Measurements from ENCODE around the gene ABCF1. TPM values are rescaled to one million over a fixed set of nuclear protein-coding genes. Genes with fewer than 3 reads are reported as not detected.

ABCF1 gene
- total RNA-seq, 1 experiment from 2014 or later, result 101 TPM

- TF ChIP-seq, protein P1, sequence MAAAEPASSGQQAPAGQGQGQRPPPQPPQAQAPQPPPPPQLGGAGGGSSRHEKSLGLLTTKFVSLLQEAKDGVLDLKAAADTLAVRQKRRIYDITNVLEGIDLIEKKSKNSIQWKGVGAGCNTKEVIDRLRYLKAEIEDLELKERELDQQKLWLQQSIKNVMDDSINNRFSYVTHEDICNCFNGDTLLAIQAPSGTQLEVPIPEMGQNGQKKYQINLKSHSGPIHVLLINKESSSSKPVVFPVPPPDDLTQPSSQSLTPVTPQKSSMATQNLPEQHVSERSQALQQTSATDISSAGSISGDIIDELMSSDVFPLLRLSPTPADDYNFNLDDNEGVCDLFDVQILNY (CRISPR knock-in tag; IDR thresholded peaks at IDR 0.05), result no peak
Observed at GRCh38 chr6:30614044-30614842, 43.0 kb downstream of the ABCF1 start (continued).

- peak overlapping the region; percentile 100 for H3K27ac Mint-ChIP-seq
- ATAC-seq, result peak; percentile 63
- H3K4me1 Mint-ChIP-seq, result peaks cover 42% of the 10 kb centered on the region
- POLR2A ChIA-PET, result interaction anchor here (0.6 to 3.2 kb wide), 19 partner anchors 9 to 785 kb away, joined by 3 to 33 read pairs (median 5); partner anchors contain the start of genes ATAT1, DHX16, FLOT1 and MDC1
- H3K4me3 Mint-ChIP-seq, result peak overlapping the region; percentile 96
- no peaks in the 10 kb centered on the region for H3K9me3 Mint-ChIP-seq
- DNase-seq (ENCODE audit: low spot score), result peak; percentile 76
- no peaks in the 10 kb centered on the region; the same call in 1 of the 2 replicates for H3K27me3 Mint-ChIP-seq (ENCODE audit: low read depth)
- CTCF ChIA-PET, result interaction anchor here (0.6 to 4.1 kb wide), 9 partner anchors 11 to 531 kb away, joined by 3 to 15 read pairs (median 4); no protein-coding TSS in a partner anchor
- H3K36me3 Mint-ChIP-seq, result peaks cover 55% of the 10 kb centered on the region
- TF ChIP-seq RELA (CRISPR knock-in tag; IDR thresholded peaks at IDR 0.05; ENCODE audit: borderline replicate concordance) (no peak), FOXK1 (CRISPR knock-in tag; IDR thresholded peaks at IDR 0.05) (no peak), FOXP4 (CRISPR knock-in tag; IDR thresholded peaks at IDR 0.05) (no peak), ZNF396 (CRISPR knock-in tag; IDR thresholded peaks at IDR 0.05; ENCODE audit: borderline replicate concordance) (no peak), ZSCAN18 (CRISPR knock-in tag; IDR thresholded peaks at IDR 0.05) (no peak), CREM (CRISPR knock-in tag; IDR thresholded peaks at IDR 0.05) (0 out of 2 replicates have a peak, but pooled peaks have one; percentile 12), ZNF423 (CRISPR knock-in tag; IDR thresholded peaks at IDR 0.05) (no peak), SP1 (CRISPR knock-in tag; conservative IDR thresholded peaks at IDR 0.05) (no peak), GRHL2 (CRISPR knock-in tag; IDR thresholded peaks at IDR 0.05; ENCODE audit: insufficient replicate concordance, severe bottlenecking) (no peak), JUN (CRISPR knock-in tag; IDR thresholded peaks at IDR 0.05) (no peak), GTF2I (CRISPR knock-in tag; conservative IDR thresholded peaks at IDR 0.05) (no peak), ZNF671 (CRISPR knock-in tag; IDR thresholded peaks at IDR 0.05) (no peak), PRDM15 (CRISPR knock-in tag; IDR thresholded peaks at IDR 0.05) (no peak), NR2C2 (CRISPR knock-in tag; IDR thresholded peaks at IDR 0.05) (no peak), NR1H2 (CRISPR knock-in tag; IDR thresholded peaks at IDR 0.05) (no peak), ZNF232 (CRISPR knock-in tag; IDR thresholded peaks at IDR 0.05) (no peak), CTCF (IDR thresholded peaks at IDR 0.05) (no peak), ZNF121 (CRISPR knock-in tag; IDR thresholded peaks at IDR 0.05) (no peak), RORB (CRISPR knock-in tag; IDR thresholded peaks at IDR 0.05) (no peak), GABPB1 (CRISPR knock-in tag; IDR thresholded peaks at IDR 0.05) (peak; percentile 94), ZBTB43 (CRISPR knock-in tag; IDR thresholded peaks at IDR 0.05) (no peak)
- TF ChIP-seq, protein P1 (CRISPR knock-in tag; IDR thresholded peaks at IDR 0.05), result no peak
- TF ChIP-seq, protein P2, sequence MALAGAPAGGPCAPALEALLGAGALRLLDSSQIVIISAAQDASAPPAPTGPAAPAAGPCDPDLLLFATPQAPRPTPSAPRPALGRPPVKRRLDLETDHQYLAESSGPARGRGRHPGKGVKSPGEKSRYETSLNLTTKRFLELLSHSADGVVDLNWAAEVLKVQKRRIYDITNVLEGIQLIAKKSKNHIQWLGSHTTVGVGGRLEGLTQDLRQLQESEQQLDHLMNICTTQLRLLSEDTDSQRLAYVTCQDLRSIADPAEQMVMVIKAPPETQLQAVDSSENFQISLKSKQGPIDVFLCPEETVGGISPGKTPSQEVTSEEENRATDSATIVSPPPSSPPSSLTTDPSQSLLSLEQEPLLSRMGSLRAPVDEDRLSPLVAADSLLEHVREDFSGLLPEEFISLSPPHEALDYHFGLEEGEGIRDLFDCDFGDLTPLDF (CRISPR knock-in tag; IDR thresholded peaks at IDR 0.05), result no peak
Observed at GRCh38 chr6:30614843-30615218, 43.6 kb downstream of the ABCF1 start.
